SU-DHL-6 (cell line): ENCODE results near the gene CLEC4A.

Experiments used
- CTCF ChIP-seq: fragments of 200-600 bp; sonication (generic); IDR thresholded peaks from one replicate; pipeline ENCODE4 v1.5.1; 2017; ENCODE audit warnings: antibody characterized with exemption, mild to moderate bottlenecking, low read length, moderate library complexity; ENCODE audit not compliant: insufficient read depth, poor library complexity, severe bottlenecking
- EZH2phosphoT487 ChIP-seq: fragments of 200-600 bp; sonication (generic), shearing (Covaris generic); conservative IDR thresholded peaks from 2 replicates; pipeline ENCODE4 v1.6.1; 2018; ENCODE audit warnings: mild to moderate bottlenecking, antibody characterized with exemption, low read length, moderate library complexity, mixed read lengths

- TF ChIP-seq CTCF, result no peak
- no peak for TF ChIP-seq EZH2phosphoT487
Observed at GRCh38 chr12:8082808-8083100, 40.7 kb upstream of the CLEC4A start.
